Endothelial cell of umbilical vein (primary cell): Measurements from ENCODE around the gene TP73. TPM values are rescaled to one million over a fixed set of nuclear protein-coding genes. Genes with fewer than 3 reads are reported as not detected.

Experiments used
- BruUV-seq: library from RNA; stranded (reverse); fragments of 400-500 nt; replicated peaks from 2 replicates; lab custom pipeline; 2021; lab: Mats Ljungman, UMichigan
- CTCF ChIA-PET: fragments of 300-600, 350-600 bp; sonication (Branson Sonifier 250); formaldehyde crosslinking; loops from one replicate; lab custom pipeline; 2021; ENCODE audit warnings: antibody characterized with exemption, inconsistent platforms; lab: Charles Lee
- POLR2A ChIA-PET: fragments of 300-600, 350-600 bp; sonication (Branson Sonifier 250); formaldehyde crosslinking; loops from one replicate; lab custom pipeline; 2021; ENCODE audit warnings: antibody characterized with exemption, inconsistent platforms; lab: Charles Lee
- DNase-seq: peaks from one replicate; pipeline ENCODE4 v3.0.0-alpha.2; 2011; ENCODE audit warnings: low read depth, low spot score
- FAIRE-seq: peaks from 2 replicates; lab custom pipeline; 2011; peaks lifted over from hg19 to GRCh38; lab: Jason Lieb, UNC
- H2AFZ ChIP-seq: 2 replicates; pipeline ENCODE4 v1.6.0; 2012; ENCODE audit warnings: low read depth, low read length, control low read depth, inconsistent platforms
- H3K27ac ChIP-seq: 2 replicates; pipeline ENCODE4 v1.5.1; 2011; ENCODE audit warnings: low read depth, mild to moderate bottlenecking, control low read depth, low read length, moderate library complexity; ENCODE audit not compliant: insufficient read depth
- H3K27me3 ChIP-seq, 2 experiments: 2 replicates each; pipeline versions ENCODE4 v1.6.0 to v1.6.1; 2011; ENCODE audit warnings: low read length in 2 of 2, mixed read lengths in 1 of 2; ENCODE audit not compliant: control insufficient read depth in 2 of 2, insufficient read depth in 2 of 2
- H3K36me3 ChIP-seq, 2 experiments: 2 replicates in 1 of 2; 3 replicates in 1 of 2; pipeline ENCODE4 v1.5.1; 2011; ENCODE audit warnings: low read length in 2 of 2, mild to moderate bottlenecking in 1 of 2, moderate library complexity in 1 of 2; ENCODE audit not compliant: control insufficient read depth in 2 of 2, insufficient read depth in 2 of 2; ENCODE audit errors: extremely low read depth in 1 of 2
- H3K4me1 ChIP-seq: 3 replicates; pipeline ENCODE4 v1.5.1; 2011; ENCODE audit warnings: mild to moderate bottlenecking, low read length; ENCODE audit not compliant: control insufficient read depth, insufficient read depth; ENCODE audit errors: extremely low read depth
- H3K4me2 ChIP-seq: 2 replicates; pipeline ENCODE4 v1.6.1; 2011; ENCODE audit warnings: low read length, control low read depth, mixed read lengths; ENCODE audit not compliant: insufficient read depth
- H3K4me3 ChIP-seq, 3 experiments: fragments of 200-600 bp in 1 of 3; sonication (generic), shearing (Covaris generic) in 1 of 3; replicated peaks in 1 of 3; 2 replicates each; pipeline ENCODE4 v1.5.1; 2011 to 2016; ENCODE audit warnings: control low read depth in 3 of 3, low read length in 3 of 3, mild to moderate bottlenecking in 2 of 3, inconsistent platforms in 1 of 3, low read depth in 1 of 3, moderate library complexity in 1 of 3; ENCODE audit not compliant: insufficient read depth in 1 of 3
- H3K79me2 ChIP-seq: 2 replicates; pipeline ENCODE4 v1.6.0; 2012; ENCODE audit warnings: low read length, inconsistent platforms; ENCODE audit not compliant: control insufficient read depth, insufficient read depth
- H3K9ac ChIP-seq: replicated peaks from 2 replicates; pipeline ENCODE3; 2011; ENCODE audit warnings: low read length, control low read depth; ENCODE audit not compliant: insufficient read depth; ENCODE audit errors: extremely low read depth
- H3K9me1 ChIP-seq: replicated peaks from 3 replicates; pipeline ENCODE4 v1.6.0; 2011; ENCODE audit warnings: mild to moderate bottlenecking, low read length; ENCODE audit not compliant: control insufficient read depth, insufficient read depth; ENCODE audit errors: extremely low read depth
- H3K9me3 ChIP-seq: replicated peaks from 2 replicates; pipeline ENCODE4 v1.5.1; 2012; ENCODE audit warnings: low read length, inconsistent platforms; ENCODE audit not compliant: control insufficient read depth, insufficient read depth
- H4K20me1 ChIP-seq: replicated peaks from 2 replicates; pipeline ENCODE3; 2011; ENCODE audit warnings: mild to moderate bottlenecking, low read length; ENCODE audit not compliant: control insufficient read depth, insufficient read depth; ENCODE audit errors: extremely low read depth
- CTCF ChIP-seq, 2 donors: IDR thresholded peaks; 1 replicate in 1 of 2; 2 replicates in 1 of 2; pipeline ENCODE4 v1.5.1; 2011; ENCODE audit warnings: low read length in 2 of 2, mild to moderate bottlenecking in 2 of 2, moderate library complexity in 2 of 2, control low read depth in 1 of 2, inconsistent platforms in 1 of 2, low read depth in 1 of 2; ENCODE audit not compliant: insufficient read depth in 1 of 2; ENCODE audit errors: extremely low read depth in 1 of 2
- EZH2 ChIP-seq: IDR thresholded peaks from 2 replicates; pipeline ENCODE4 v1.6.1; 2012; ENCODE audit warnings: borderline replicate concordance, low read depth, mild to moderate bottlenecking, moderate library complexity, low read length, inconsistent platforms; ENCODE audit not compliant: severe bottlenecking
- FOS ChIP-seq: IDR thresholded peaks from 2 replicates; pipeline ENCODE4 v1.6.1; 2011; ENCODE audit warnings: mild to moderate bottlenecking, low read length, moderate library complexity, borderline replicate concordance; ENCODE audit not compliant: insufficient read depth
- GATA2 ChIP-seq: IDR thresholded peaks from 2 replicates; pipeline ENCODE4 v1.7.0; 2011; ENCODE audit warnings: low read depth, mild to moderate bottlenecking, moderate library complexity, mixed read lengths, low read length; ENCODE audit not compliant: insufficient read length, insufficient read depth
- JUN ChIP-seq: IDR thresholded peaks from 2 replicates; pipeline ENCODE4 v1.6.1; 2011; ENCODE audit warnings: borderline replicate concordance, low read depth; ENCODE audit not compliant: insufficient read length, insufficient read depth
- MAX ChIP-seq: IDR thresholded peaks from 2 replicates; pipeline ENCODE4 v1.6.1; 2011; ENCODE audit not compliant: insufficient read depth, insufficient read length
- MYC ChIP-seq: IDR thresholded peaks from one replicate; pipeline ENCODE4 v1.6.1; 2011; ENCODE audit warnings: mild to moderate bottlenecking, low read depth, low read length
- POLR2A ChIP-seq: IDR thresholded peaks from 2 replicates; pipeline ENCODE4 v1.6.1; 2012; ENCODE audit warnings: low read depth, mild to moderate bottlenecking, control low read depth, low read length
- POLR2AphosphoS5 ChIP-seq: IDR thresholded peaks from 2 replicates; pipeline ENCODE4 v1.6.1; 2012; ENCODE audit warnings: low read depth, mild to moderate bottlenecking, control low read depth, low read length, moderate library complexity; ENCODE audit not compliant: insufficient read depth
- dilution Hi-C: fragments of 300-500 bp; cut with MboI; formaldehyde crosslinking; loops from one replicate; pipeline ENCODE4 v1.15.0; 2019; ENCODE audit warnings: low sequenced_read_pairs; ENCODE audit not compliant: extremely low pct_ligation_motif_present
- intact Hi-C: fragments of 100-400 bp; cut with micrococcal nuclease; formaldehyde crosslinking; loops from one replicate; pipeline ENCODE4 v1.10.0; 2022
- polyA plus RNA-seq, 4 experiments: library from polyadenylated mRNA; depleted of rRNA in 3 of 4; stranded (reverse) in 3 of 4; unstranded in 1 of 4; fragments of >200 nt; gene quantifications; 2 replicates each; pipeline versions ENCODE4 v1.2.1 to v1.2.3, GENCODE V29; 2011 to 2012; ENCODE audit warnings: missing spikeins in 1 of 4
- total RNA-seq: library from RNA; stranded (reverse); gene quantifications from 2 replicates; pipeline ENCODE4 v1.2.3, GENCODE V29; 2021

The TP73 gene
- total and polyA plus RNA-seq, 2 donors (not counting 3 experiments of a cell fraction or from before 2014, with no cell fraction given), result 0.03 to 0.15 TPM

GRCh38 chr1:3773572-3774275, 121.4 kb downstream of the TP73 start:
- Histone ChIP-seq H3K36me3 (no peaks in the 10 kb centered on the region), H4K20me1 (no peaks in the 10 kb centered on the region), H3K4me2 (no peak overlapping the region), H3K4me3 (no peak overlapping the region), H3K27me3 (no peaks in the 10 kb centered on the region), H3K79me2 (no peaks in the 10 kb centered on the region), H3K9ac (no peak overlapping the region), H2AFZ (no peak overlapping the region), H3K27ac (no peak overlapping the region), H3K4me1 (peaks cover 6% of the 10 kb centered on the region), H3K9me1 (no peaks in the 10 kb centered on the region), H3K9me3 (no peaks in the 10 kb centered on the region)
- TF ChIP-seq MAX (no peak), EZH2 (no peak), MYC (no peak), JUN (no peak), GATA2 (no peak), CTCF (IDR thresholded peaks at IDR 0.05; ENCODE audit: extremely low read depth in 1 of 2, insufficient read depth in 1 of 2, low read depth in 1 of 2, low read length in 2 of 2) (no peak), POLR2A (no peak), POLR2AphosphoS5 (no peak), FOS (no peak)
- DNase-seq (no peak), FAIRE-seq (no peak)
- ChIA-PET CTCF (interaction anchor here (0.7 to 0.9 kb wide), 2 partner anchors 13 to 49 kb away, joined by 3 to 4 read pairs; no protein-coding TSS in a partner anchor), POLR2A (no interaction called here)
- dilution Hi-C loops (no loop called here), intact Hi-C loops (loop anchor here (2.0 to 5.0 kb wide), 2 partner anchors 27 to 129 kb away; partner anchors contain the start of gene C1orf174)
- no TSS peak for BruUV-seq
